Measurements from ENCODE around the gene DOC2B. TPM values are rescaled to one million over a fixed set of nuclear protein-coding genes. Genes with fewer than 3 reads are reported as not detected.

The DOC2B gene
- total RNA-seq, 1 experiment from 2014 or later = not detected

GRCh38 chr17:228951-229708, 47.7 kb upstream of the DOC2B start:
- no TSS peak for BruUV-seq (replicated peaks)
- peak in 1 of 2 experiments; percentile 27 for DNase-seq

GRCh38 chr17:227946-228615, 46.6 kb upstream of the DOC2B start:
- no peaks in the 10 kb centered on the region for H3K9me3 ChIP-seq
- H3K36me3 ChIP-seq (ENCODE audit: control insufficient read depth, insufficient read depth, low read length) = no peaks in the 10 kb centered on the region
- H3K4me3 ChIP-seq (ENCODE audit: low read depth, low read length) = no peak overlapping the region
- intact Hi-C loops (cut with micrococcal nuclease; ENCODE audit: unreplicated experiment) = no loop called here
- TF ChIP-seq CTCF (IDR thresholded peaks at IDR 0.05; ENCODE audit: insufficient read depth in 1 of 2, low read depth in 1 of 2, low read length in 1 of 2, severe bottlenecking in 1 of 2, unreplicated experiment in 1 of 2) = no peak
- no peak overlapping the region for H3K27ac Mint-ChIP-seq (ENCODE audit: unreplicated experiment)
- H3K4me1 Mint-ChIP-seq (ENCODE audit: low read depth, unreplicated experiment) = no peaks in the 10 kb centered on the region
- POLR2A ChIA-PET = no interaction called here
- H3K27me3 ChIP-seq (replicated peaks; ENCODE audit: control insufficient read depth, insufficient read depth, low read length) = no peaks in the 10 kb centered on the region
- no peaks in the 10 kb centered on the region for H3K27me3 Mint-ChIP-seq (ENCODE audit: insufficient read depth, unreplicated experiment)
- no peaks in the 10 kb centered on the region for H3K9me3 Mint-ChIP-seq (ENCODE audit: unreplicated experiment)
- peaks cover 19% of the 10 kb centered on the region for H3K36me3 Mint-ChIP-seq (ENCODE audit: insufficient read depth, unreplicated experiment)
- BruUV-seq (replicated peaks) = no TSS peak
- no peaks in the 10 kb centered on the region for H3K4me1 ChIP-seq
- CTCF ChIA-PET = no interaction called here
- no peak overlapping the region for H3K4me3 Mint-ChIP-seq (ENCODE audit: unreplicated experiment)
- DNase-seq = peak in 1 of 2 experiments; percentile 30

More at GRCh38 chr17:228951-229708, 47.7 kb upstream of the DOC2B start:
- no peaks in the 10 kb centered on the region for H3K9me3 ChIP-seq
- peaks cover 15% of the 10 kb centered on the region for H3K36me3 Mint-ChIP-seq (ENCODE audit: insufficient read depth, unreplicated experiment)
- CTCF ChIA-PET = no interaction called here
- no peak overlapping the region for H3K27ac Mint-ChIP-seq (ENCODE audit: unreplicated experiment)
- no peak overlapping the region for H3K4me3 ChIP-seq (ENCODE audit: low read depth, low read length)
- no peaks in the 10 kb centered on the region for H3K27me3 ChIP-seq (replicated peaks; ENCODE audit: control insufficient read depth, insufficient read depth, low read length)
- no peaks in the 10 kb centered on the region for H3K27me3 Mint-ChIP-seq (ENCODE audit: insufficient read depth, unreplicated experiment)
- no peak overlapping the region for H3K4me3 Mint-ChIP-seq (ENCODE audit: unreplicated experiment)
- TF ChIP-seq CTCF (IDR thresholded peaks at IDR 0.05; ENCODE audit: insufficient read depth in 1 of 2, low read depth in 1 of 2, low read length in 1 of 2, severe bottlenecking in 1 of 2, unreplicated experiment in 1 of 2) = no peak
- no peaks in the 10 kb centered on the region for H3K36me3 ChIP-seq (ENCODE audit: control insufficient read depth, insufficient read depth, low read length)
- intact Hi-C loops (cut with micrococcal nuclease; ENCODE audit: unreplicated experiment) = no loop called here
- H3K4me1 ChIP-seq = no peaks in the 10 kb centered on the region
- POLR2A ChIA-PET = no interaction called here
- no peaks in the 10 kb centered on the region for H3K4me1 Mint-ChIP-seq (ENCODE audit: low read depth, unreplicated experiment)
- no peaks in the 10 kb centered on the region for H3K9me3 Mint-ChIP-seq (ENCODE audit: unreplicated experiment)

DNA sequence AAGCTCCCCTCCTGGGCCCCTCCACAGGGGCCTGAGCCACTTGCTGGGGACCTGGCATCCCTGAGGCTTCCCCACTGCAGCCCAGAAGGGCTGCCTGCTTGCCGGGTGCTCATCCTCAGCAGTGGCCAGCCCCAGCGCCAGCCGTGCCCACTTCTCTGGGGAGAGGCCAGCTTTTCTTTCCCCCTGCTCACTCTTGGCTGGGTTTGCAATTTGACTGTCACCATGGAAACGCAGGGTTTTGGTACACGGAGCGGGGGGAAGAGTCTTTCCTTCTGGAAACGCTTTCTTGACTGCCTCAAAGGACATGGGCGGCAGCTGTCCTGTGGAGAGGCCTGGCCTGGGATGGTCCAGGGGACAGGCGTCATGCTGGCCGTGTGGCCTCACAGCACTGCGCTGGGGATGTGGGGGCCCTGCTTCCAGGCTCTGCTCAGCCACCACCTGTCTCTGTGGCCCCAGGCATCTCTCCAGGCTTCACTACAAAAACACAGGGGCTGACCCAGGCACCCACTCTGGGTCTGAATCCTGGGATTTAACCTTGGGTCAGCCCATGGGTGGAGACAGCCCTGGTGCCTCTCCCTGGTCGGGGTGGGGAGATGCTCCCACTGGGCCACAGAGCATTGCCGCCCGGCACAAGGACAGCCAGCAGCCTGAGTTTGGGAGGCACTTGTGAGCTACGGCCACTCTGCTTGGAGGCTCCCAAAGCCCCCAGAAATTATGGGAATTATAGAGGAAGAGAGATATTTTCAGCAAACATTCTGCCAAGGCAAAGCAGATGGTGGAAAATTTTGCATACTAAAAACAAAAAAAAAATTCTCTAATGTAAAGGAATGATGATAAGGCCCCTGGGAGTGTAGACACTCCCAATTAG, 45.9 kb upstream of the DOC2B start:
- H3K4me1 Mint-ChIP-seq (ENCODE audit: low read depth, unreplicated experiment) = no peaks in the 10 kb centered on the region
- no peaks in the 10 kb centered on the region for H3K9me3 Mint-ChIP-seq (ENCODE audit: unreplicated experiment)
- no peak for DNase-seq
- peaks cover 19% of the 10 kb centered on the region for H3K36me3 Mint-ChIP-seq (ENCODE audit: insufficient read depth, unreplicated experiment)
- no peaks in the 10 kb centered on the region for H3K36me3 ChIP-seq (ENCODE audit: control insufficient read depth, insufficient read depth, low read length)
- H3K27ac Mint-ChIP-seq (ENCODE audit: unreplicated experiment) = no peak overlapping the region
- intact Hi-C loops (cut with micrococcal nuclease; ENCODE audit: unreplicated experiment) = no loop called here
- H3K4me1 ChIP-seq = no peaks in the 10 kb centered on the region
- no TSS peak for BruUV-seq (replicated peaks)
- POLR2A ChIA-PET = no interaction called here
- H3K27me3 ChIP-seq (replicated peaks; ENCODE audit: control insufficient read depth, insufficient read depth, low read length) = no peaks in the 10 kb centered on the region
- TF ChIP-seq CTCF (IDR thresholded peaks at IDR 0.05; ENCODE audit: insufficient read depth in 1 of 2, low read depth in 1 of 2, low read length in 1 of 2, severe bottlenecking in 1 of 2, unreplicated experiment in 1 of 2) = no peak
- H3K27me3 Mint-ChIP-seq (ENCODE audit: insufficient read depth, unreplicated experiment) = no peaks in the 10 kb centered on the region
- CTCF ChIA-PET = no interaction called here
- H3K4me3 ChIP-seq (ENCODE audit: low read depth, low read length) = no peak overlapping the region
- no peak overlapping the region for H3K4me3 Mint-ChIP-seq (ENCODE audit: unreplicated experiment)
- no peaks in the 10 kb centered on the region for H3K9me3 ChIP-seq

Measured in Caco-2 (cell line).